Measurements from ENCODE around the gene ENTREP3.

DNA sequence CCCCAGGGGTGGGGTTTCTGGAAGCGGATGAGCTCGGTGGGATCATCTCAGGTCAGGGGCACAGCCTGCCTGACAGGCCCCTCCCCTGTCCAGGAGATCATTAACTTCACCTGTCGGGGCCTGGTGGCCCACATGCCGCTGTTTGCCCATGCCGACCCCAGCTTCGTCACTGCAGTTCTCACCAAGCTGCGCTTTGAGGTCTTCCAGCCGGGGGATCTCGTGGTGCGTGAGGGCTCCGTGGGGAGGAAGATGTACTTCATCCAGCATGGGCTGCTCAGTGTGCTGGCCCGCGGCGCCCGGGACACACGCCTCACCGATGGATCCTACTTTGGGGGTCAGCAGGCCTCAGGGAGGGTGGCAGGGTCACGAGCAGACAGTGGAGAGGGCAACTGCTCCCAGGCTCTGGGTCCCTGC is 30.4 kb upstream of the ENTREP3 start:
- TF ChIP-seq, protein P1, sequence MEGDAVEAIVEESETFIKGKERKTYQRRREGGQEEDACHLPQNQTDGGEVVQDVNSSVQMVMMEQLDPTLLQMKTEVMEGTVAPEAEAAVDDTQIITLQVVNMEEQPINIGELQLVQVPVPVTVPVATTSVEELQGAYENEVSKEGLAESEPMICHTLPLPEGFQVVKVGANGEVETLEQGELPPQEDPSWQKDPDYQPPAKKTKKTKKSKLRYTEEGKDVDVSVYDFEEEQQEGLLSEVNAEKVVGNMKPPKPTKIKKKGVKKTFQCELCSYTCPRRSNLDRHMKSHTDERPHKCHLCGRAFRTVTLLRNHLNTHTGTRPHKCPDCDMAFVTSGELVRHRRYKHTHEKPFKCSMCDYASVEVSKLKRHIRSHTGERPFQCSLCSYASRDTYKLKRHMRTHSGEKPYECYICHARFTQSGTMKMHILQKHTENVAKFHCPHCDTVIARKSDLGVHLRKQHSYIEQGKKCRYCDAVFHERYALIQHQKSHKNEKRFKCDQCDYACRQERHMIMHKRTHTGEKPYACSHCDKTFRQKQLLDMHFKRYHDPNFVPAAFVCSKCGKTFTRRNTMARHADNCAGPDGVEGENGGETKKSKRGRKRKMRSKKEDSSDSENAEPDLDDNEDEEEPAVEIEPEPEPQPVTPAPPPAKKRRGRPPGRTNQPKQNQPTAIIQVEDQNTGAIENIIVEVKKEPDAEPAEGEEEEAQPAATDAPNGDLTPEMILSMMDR (conservative IDR thresholded peaks at IDR 0.05) = no peak
- TF ChIP-seq ZFX (IDR thresholded peaks at IDR 0.05) = no peak

Measured in C4-2B (cell line).